HuH-7.5 (cell line): ENCODE data around the gene POR.
"Not testable (repeated sequence)": the region's sequence is repeated elsewhere in the genome, so short reads cannot be mapped to it uniquely, and the experiment has no call there.

Experiments used
- DNase-seq: peaks from one replicate; pipeline ENCODE4 v3.0.0; 2011; ENCODE audit warnings: low spot score

Gene POR

DNA sequence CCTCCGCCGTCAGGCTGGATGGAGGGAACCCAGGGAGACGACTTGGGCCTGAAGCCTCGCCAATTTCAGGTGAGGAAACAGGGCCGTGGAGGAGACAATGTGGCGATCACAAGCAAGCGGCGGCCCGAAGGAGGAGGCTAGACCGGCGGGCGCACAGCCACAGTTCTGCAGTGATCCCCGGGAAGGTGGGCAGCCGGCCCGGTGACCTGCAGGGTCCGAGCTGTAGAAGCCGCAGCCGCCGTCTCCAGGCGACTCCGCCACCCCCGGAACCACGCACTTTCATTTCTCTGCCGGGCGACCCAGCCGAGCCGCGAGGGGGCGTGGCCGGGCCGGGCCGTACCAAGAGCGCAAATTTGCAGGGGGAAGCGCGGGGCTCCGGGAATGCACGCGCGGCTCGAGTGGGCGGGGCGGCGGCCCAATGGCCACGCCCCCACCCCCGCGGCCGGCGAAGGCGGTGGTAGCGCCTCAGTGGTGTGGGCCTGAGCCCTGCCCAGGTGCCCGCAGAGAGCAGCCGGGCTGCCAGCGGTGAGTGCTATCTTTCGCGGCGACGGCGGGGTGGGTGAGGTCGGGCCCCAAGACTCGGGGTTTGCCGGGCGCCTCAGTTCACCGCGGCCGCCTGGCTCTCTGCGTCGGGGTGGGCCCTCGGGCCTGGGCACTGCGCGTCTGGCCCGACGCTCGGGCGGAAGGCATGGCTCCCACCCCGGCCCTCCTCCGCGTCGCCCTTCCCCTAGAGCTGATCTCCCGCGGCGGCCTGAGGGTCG lies at the start of gene POR:
Gene POR, plus strand, starts transcription at position 501 of the 761 bp plus-strand sequence. CDS start 38,847 bp downstream, outside the sequence.
- peak; percentile 71 for DNase-seq

DNA sequence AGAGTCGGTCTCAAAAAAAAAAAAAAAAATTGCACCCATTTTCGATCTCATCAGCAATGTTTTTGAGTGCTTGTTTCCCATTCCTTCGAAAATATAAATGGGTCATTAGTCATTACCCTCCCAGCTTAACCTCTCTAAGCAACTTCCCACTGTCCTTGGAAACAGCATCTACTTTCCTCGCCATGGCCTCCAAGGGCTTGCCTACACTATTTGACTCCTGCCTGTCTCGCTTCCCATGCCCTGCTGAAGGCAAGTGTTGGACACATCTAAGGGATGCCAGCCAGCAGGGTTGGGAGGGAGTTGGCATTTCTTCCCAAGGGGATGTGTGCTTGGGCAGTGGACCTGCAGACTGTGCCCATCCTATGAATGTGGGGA lies 48.9 kb upstream of the POR start:
- no peak for DNase-seq

GRCh38 chr7:75866489-75867389 lies 48.2 kb upstream of the POR start:
- DNase-seq, result peak; percentile 67

GRCh38 chr7:75867390-75867717 lies 47.6 kb upstream of the POR start:
- no peak for DNase-seq

GRCh38 chr7:75868153-75868552 lies 46.8 kb upstream of the POR start:
- no peak for DNase-seq

- DNase-seq, result no peak
Observed at GRCh38 chr7:75869776-75870379, 45.1 kb upstream of the POR start.

GRCh38 chr7:75870557-75871161 lies 44.3 kb upstream of the POR start:
- DNase-seq, result no peak

GRCh38 chr7:75872073-75872782 lies 42.7 kb upstream of the POR start:
- DNase-seq, result no peak

GRCh38 chr7:75874180-75874579 lies 40.8 kb upstream of the POR start:
- DNase-seq, result not testable (repeated sequence)

- no peak for DNase-seq
Observed at GRCh38 chr7:75875113-75876080, 39.6 kb upstream of the POR start.

DNA sequence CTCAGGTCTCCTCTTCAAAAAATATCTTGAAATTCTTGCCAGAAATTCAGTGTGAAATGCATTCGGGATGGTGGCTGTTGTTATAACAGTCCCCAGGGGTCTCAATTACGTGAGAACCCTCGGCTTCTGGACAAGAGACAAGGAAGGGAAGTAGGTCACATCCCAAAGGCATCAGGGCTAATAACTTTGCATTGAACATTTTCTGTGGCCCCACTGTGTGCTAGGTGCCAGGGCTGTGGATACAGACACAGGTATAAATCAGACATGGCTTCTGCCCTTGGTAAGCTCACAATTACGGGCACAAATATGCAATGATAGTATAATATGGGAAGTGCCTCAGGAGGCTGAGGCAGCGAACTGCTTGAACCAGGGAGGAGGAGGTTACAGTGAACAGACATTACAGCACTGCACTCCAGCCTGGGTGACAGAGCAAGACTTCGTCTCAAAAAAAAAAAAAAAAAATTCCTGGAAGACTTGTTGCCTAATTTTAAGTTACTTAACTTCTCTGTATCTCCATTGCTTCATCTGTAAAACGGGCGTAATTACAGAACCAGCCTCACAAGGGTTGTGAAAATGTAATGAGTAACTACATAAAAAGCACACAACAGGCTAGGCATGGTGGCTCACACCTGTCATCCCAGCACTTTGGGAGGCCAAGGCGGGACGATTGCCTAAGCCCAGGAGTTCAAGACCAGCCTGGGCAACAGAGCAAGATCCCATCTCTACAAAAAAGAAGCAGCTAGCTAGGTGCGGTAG lies 38.7 kb upstream of the POR start:
- DNase-seq, result no peak

DNA sequence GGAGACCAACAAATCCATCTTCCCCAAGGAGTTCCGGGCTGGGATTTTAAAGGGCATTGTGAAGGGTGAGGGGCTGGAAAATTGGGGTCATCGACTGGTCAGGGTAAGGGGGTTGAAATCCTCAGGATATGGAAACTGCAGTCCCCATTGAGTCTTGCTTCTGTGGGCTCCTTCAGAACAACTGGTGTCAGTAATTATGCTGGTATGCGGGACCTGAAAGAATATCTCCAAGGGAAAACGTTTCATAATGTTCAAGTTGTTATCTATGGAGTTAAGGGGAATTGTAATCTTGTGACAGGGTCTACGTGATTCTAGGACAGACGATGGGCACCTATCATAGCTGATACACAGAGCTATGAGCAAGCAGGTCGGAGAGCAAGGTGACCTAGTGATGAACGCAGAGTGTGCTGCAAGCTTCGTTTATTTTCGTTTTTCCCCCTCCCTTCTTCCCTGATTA lies 36.6 kb upstream of the POR start:
- no peak for DNase-seq

GRCh38 chr7:75878769-75879611 lies 36.0 kb upstream of the POR start, which contains the start of gene RHBDD2:
Gene RHBDD2, plus strand, starts transcription at chr7:75879034. Its CDS starts 49 bp downstream, at chr7:75879083.
- DNase-seq, result peak; percentile 90

DNA sequence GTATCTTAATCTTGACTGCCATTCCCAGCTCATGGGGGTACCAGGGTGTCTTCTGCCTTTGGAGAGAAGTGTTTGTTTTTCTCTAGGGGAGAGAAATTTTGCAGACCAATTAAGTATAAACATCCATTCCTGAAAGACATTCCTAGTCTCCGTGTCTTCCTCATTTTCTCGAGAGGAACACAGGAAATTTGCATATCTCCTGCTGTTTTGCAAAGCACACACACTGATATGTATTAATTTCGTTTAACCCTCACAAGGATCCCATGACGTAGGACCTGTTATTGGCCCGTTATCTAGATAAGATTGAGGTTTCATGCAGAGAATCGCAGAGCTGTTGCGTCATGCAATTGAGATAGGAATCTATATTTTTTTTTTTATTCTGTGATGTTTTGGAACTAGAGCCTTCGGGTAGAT lies 35.2 kb upstream of the POR start:
- no peak for DNase-seq

DNA sequence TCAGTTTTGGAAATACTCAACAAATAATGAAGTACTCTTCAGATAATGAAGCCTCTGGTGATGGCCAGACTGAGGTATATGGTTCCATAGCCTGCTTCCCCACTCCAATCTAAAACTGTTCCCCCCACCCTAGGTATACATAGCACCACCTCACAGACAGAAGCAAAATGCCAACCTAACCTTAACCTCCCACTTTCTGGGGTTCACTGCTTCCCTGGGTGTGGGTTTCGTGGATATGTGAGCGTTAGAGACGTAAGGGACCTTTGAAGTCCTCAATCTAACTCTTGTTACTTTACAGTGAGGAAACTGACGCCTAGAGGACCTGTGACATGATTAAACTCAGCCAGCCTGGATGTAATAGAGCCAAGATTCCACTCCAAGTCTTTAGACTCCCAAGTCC lies 34.7 kb upstream of the POR start:
- no peak for DNase-seq

DNA sequence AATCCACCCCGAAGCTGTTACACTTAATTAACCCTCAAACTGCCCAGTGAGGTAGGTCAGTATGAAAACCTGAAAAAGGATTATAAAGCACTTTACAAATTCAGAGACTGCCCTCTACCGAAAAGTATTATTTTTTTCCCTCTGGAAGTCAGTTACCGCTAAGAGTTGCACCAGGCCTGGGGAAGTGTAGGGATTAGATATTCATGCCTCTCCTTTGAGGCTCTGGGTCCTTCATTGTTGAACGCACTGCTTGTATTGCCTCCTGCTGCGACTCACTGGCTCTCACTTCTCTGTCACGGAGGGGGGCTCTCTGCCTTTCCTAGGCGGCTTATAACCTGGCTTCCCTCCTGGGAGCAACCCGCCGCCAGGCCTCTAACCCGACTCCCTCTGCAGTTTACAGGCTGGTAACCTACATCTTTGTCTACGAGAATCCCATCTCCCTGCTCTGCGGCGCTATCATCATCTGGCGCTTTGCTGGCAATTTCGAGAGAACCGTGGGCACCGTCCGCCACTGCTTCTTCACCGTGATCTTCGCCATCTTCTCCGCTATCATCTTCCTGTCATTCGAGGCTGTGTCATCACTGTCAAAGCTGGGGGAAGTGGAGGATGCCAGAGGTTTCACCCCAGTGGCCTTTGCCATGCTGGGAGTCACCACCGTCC lies 33.4 kb upstream of the POR start:
- DNase-seq, result no peak

- DNase-seq, result not testable (repeated sequence)
Observed at GRCh38 chr7:75883265-75883824, 31.6 kb upstream of the POR start.

DNA sequence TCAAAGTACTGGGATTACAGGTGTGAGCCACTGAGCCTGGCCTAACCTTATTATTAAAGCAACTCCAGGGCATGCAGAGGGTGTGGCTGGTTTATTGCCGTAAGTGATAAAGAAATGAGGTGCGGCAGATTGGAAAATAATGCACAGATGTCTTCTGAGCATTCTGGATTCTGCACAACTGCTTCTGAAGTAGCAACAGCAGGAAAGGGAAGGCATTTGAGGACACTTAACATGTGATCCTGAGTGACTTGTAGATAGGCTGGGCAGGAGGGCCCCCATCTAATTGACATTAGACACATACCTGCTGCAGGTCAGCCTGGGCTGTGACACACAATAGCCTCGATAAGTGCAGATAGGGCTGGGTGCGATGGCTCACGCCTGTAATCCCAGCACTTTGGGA lies 30.5 kb upstream of the POR start:
- DNase-seq, result no peak
